ENCODE measurements around the gene CEPT1.

DNA sequence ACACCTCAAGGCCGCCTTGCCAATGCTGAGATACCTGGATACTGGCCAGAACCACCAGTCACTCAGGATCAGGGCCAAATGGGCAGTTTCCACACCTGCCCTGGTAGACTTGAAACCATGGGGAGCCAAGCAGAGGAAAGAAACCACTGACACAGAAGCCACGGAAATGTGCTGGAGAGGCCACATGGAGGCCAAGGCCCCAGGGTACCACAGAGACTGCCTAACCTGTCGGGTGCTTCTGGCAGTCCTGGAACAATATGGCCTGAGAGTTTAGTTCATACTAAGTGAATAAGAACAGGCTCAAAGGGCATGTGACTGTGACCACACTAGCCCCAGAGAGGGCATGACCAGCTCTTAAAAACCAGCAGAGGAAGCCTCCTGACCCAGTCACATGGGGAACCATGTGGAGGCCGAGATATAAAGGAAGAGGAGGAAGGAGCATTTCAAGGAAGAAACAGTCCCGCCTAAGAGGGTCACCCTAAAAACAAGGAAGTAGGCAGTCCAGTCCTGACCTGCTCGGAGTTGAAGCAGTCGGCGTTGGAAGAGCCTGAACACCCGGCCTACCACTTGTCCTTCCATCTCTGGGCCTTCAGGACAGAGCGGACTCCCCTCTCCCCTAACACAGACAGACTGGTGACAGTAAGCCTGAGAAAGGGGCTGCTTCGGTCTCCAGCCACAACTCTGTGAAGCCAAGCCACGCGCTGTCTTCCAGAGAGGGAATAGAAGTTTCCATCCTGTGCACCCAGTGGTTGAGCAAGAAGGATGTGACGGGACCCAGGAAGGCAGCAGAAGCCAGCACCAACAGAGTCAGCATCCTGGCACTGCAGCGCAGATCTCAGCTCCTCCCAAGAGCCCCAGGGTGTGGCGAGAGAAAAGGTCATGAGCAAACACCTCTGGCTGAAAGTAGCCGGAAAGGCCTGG is 60.1 kb downstream of the CEPT1 start, which contains the start of gene DENND2D:
- TF ChIP-seq, protein P1, sequence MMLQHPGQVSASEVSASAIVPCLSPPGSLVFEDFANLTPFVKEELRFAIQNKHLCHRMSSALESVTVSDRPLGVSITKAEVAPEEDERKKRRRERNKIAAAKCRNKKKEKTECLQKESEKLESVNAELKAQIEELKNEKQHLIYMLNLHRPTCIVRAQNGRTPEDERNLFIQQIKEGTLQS (IDR thresholded peaks at IDR 0.05; ENCODE audit: borderline replicate concordance, extremely low read depth, low read depth, low read length) = peak; percentile 90
- TF ChIP-seq, protein P2, sequence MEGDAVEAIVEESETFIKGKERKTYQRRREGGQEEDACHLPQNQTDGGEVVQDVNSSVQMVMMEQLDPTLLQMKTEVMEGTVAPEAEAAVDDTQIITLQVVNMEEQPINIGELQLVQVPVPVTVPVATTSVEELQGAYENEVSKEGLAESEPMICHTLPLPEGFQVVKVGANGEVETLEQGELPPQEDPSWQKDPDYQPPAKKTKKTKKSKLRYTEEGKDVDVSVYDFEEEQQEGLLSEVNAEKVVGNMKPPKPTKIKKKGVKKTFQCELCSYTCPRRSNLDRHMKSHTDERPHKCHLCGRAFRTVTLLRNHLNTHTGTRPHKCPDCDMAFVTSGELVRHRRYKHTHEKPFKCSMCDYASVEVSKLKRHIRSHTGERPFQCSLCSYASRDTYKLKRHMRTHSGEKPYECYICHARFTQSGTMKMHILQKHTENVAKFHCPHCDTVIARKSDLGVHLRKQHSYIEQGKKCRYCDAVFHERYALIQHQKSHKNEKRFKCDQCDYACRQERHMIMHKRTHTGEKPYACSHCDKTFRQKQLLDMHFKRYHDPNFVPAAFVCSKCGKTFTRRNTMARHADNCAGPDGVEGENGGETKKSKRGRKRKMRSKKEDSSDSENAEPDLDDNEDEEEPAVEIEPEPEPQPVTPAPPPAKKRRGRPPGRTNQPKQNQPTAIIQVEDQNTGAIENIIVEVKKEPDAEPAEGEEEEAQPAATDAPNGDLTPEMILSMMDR (IDR thresholded peaks at IDR 0.05 in 2 of 3, conservative IDR thresholded peaks at IDR 0.05 in 1 of 3; ENCODE audit: control insufficient read depth in 2 of 3, extremely low read depth in 1 of 3, insufficient read depth in 1 of 3, low read depth in 3 of 3, low read length in 3 of 3) = 0 out of 6 replicates have a peak, but pooled peaks of 1 of the 3 experiments have one; percentile 4
- no peak for TF ChIP-seq CHD4 (IDR thresholded peaks at IDR 0.05)

Measured in GM12878 (cell line).